GM12891 (cell line): ENCODE results near the gene KIF6.

Experiments used
- PAX5 ChIP-seq: IDR thresholded peaks from 2 replicates; pipeline ENCODE4 v1.6.1; 2011; ENCODE audit warnings: low read length, moderate library complexity, mild to moderate bottlenecking; ENCODE audit not compliant: insufficient read depth, severe bottlenecking
- POLR2A ChIP-seq: IDR thresholded peaks from 2 replicates; pipeline ENCODE4 v1.6.1; 2011; ENCODE audit warnings: low read depth, low read length, control low read depth
- POLR2AphosphoS5 ChIP-seq: IDR thresholded peaks from 2 replicates; pipeline ENCODE4 v1.6.1; 2011; ENCODE audit warnings: low read depth, low read length, control low read depth
- TAF1 ChIP-seq: IDR thresholded peaks from 2 replicates; pipeline ENCODE4 v1.6.1; 2011; ENCODE audit warnings: low read depth, low read length, control low read depth

DNA sequence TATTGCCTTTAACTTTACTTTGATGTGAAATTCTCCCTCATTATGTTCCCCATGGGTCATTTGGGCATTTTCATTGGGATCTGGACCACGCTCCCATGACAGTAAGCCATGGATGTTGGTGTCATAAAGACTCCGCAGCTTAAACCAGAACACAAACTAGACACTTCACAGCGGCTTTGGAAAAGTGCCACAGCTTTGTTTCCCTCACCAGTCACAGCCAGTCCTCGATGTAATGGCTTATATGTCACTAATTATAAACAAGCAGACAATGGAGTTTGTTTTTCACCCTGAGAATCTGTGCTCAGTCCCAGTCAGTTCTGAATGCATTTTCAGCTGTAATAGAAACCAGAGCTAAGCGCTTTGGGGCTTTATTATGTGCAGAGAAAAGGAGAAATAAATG is 43.8 kb upstream of the KIF6 start:
- no peak for TF ChIP-seq POLR2AphosphoS5
- no peak for TF ChIP-seq POLR2A
- no peak for TF ChIP-seq TAF1
- TF ChIP-seq PAX5: no peak
